Lung (tissue), 12 donors: ENCODE results near the gene C5AR1. TPM values are rescaled to one million over a fixed set of nuclear protein-coding genes. Genes with fewer than 3 reads are reported as not detected.
"Not testable (repeated sequence)": the region's sequence is repeated elsewhere in the genome, so short reads cannot be mapped to it uniquely, and the experiment has no call there.

Experiments used
- ATAC-seq: fragments of 200-7000 bp; cut with Tn5 transposase; one replicate; pipeline ENCODE4 v1.9.1; 2020; ENCODE audit warnings: moderate number of reproducible peaks; ENCODE audit not compliant: insufficient read depth, low FRiP score
- DNase-seq, 3 donors: peaks; one replicate each; pipeline ENCODE4 v3.0.0-alpha.2; 2013 to 2017
- H3K27ac ChIP-seq, 2 donors: one replicate each; pipeline ENCODE4 v1.5.1; 2013; ENCODE audit warnings: mild to moderate bottlenecking in 2 of 2, moderate library complexity in 2 of 2, control low read depth in 1 of 2, inconsistent platforms in 1 of 2, low read depth in 1 of 2, low read length in 1 of 2
- H3K27me3 ChIP-seq, 3 donors: one replicate each; pipeline ENCODE4 v1.5.1; 2013; ENCODE audit warnings: low read length in 2 of 3; ENCODE audit not compliant: control insufficient read depth in 3 of 3, insufficient read depth in 3 of 3
- H3K36me3 ChIP-seq, 4 donors: one replicate each; pipeline ENCODE4 v1.5.1; 2013; ENCODE audit warnings: low read length in 4 of 4, mild to moderate bottlenecking in 1 of 4, moderate library complexity in 1 of 4; ENCODE audit not compliant: control insufficient read depth in 4 of 4, insufficient read depth in 4 of 4
- H3K4me1 ChIP-seq, 5 donors: one replicate each; pipeline ENCODE4 v1.5.1; 2013; ENCODE audit warnings: low read length in 5 of 5, mild to moderate bottlenecking in 2 of 5, moderate library complexity in 1 of 5; ENCODE audit not compliant: control insufficient read depth in 5 of 5, insufficient read depth in 5 of 5
- H3K4me3 ChIP-seq: one replicate; pipeline ENCODE4 v1.5.1; 2013; ENCODE audit warnings: mild to moderate bottlenecking, control low read depth, moderate library complexity
- H3K9ac ChIP-seq, 2 donors: one replicate each; pipeline ENCODE4 v1.5.1; 2013; ENCODE audit warnings: low read length in 2 of 2, control low read depth in 1 of 2; ENCODE audit not compliant: insufficient read depth in 1 of 2
- H3K9me3 ChIP-seq, 4 donors: one replicate each; pipeline ENCODE4 v1.5.1; 2013; ENCODE audit warnings: low read length in 3 of 4, mild to moderate bottlenecking in 1 of 4, moderate library complexity in 1 of 4; ENCODE audit not compliant: control insufficient read depth in 4 of 4, insufficient read depth in 3 of 4
- CTCF ChIP-seq: IDR thresholded peaks from 2 replicates; pipeline ENCODE4 v1.5.1; 2012; ENCODE audit warnings: mild to moderate bottlenecking; ENCODE audit errors: control extremely low read depth, extremely low read depth
- WGBS, 2 donors: extraction: QIAGEN DNeasy Blood & Tissue Kit; methylation state at CpG; one replicate each; pipeline ENCODE4 v1.1.7; 2013; 5-methylcytosine and 5-hydroxymethylcytosine counted together
- polyA plus RNA-seq, 2 donors: library from polyadenylated mRNA; stranded (reverse); fragments of 200-250 nt; gene quantifications; one replicate each; pipeline ENCODE4 v1.2.1, GENCODE V29; 2013
- total RNA-seq, 2 donors: library from RNA; depleted of rRNA in 1 of 2; stranded (reverse); fragments of >200 nt in 1 of 2; gene quantifications; one replicate each; pipeline ENCODE4 v1.2.1, GENCODE V29; 2014 to 2021
- donor health status: control.
- donor health status: control.
- donor health status: Bipolar disorder and iron deficiency.
- donor health status: healthy.
- donor health status: DM: yes; HTN: yes; CAD: no.

C5AR1 gene
- total and polyA plus RNA-seq, 4 donors, result 9.4 to 156 (median 45.4) TPM

- no peak overlapping the region for H3K4me3 ChIP-seq
- no peak overlapping the region for H3K9ac ChIP-seq
- ATAC-seq (no peak), DNase-seq (peak in 2 of 3 donors; percentile 70 to 78)
- no peaks in the 10 kb centered on the region for H3K36me3 ChIP-seq
- H3K4me1 ChIP-seq, result no peaks in the 10 kb centered on the region
- TF ChIP-seq CTCF, result peak; percentile 87
- no peak overlapping the region for H3K27ac ChIP-seq
- H3K27me3 ChIP-seq, result no peaks in the 10 kb centered on the region
- H3K9me3 ChIP-seq, result no peaks in the 10 kb centered on the region
- WGBS, 2 donors, result 30 to 36% methylated on average over 9 of the region's 9 CpGs
Measured at GRCh38 chr19:47284324-47284899, 25.2 kb upstream of the C5AR1 start.

GRCh38 chr19:47296036-47296435 is 13.6 kb upstream of the C5AR1 start:
- 20 to 24% methylated on average over 12 of the region's 12 CpGs for WGBS, 2 donors
- Histone ChIP-seq H3K4me3 (no peak overlapping the region), H3K27ac (no peak overlapping the region), H3K9ac (no peak overlapping the region), H3K4me1 (no peaks in the 10 kb centered on the region), H3K27me3 (no peaks in the 10 kb centered on the region), H3K36me3 (no peaks in the 10 kb centered on the region), H3K9me3 (no peaks in the 10 kb centered on the region)
- ATAC-seq (no peak), DNase-seq (peak; percentile 63 to 76 (median 71))
- peak; percentile 72 for TF ChIP-seq CTCF

GRCh38 chr19:47300867-47301266 is 8.8 kb upstream of the C5AR1 start:
- H3K27ac ChIP-seq, H3K36me3 ChIP-seq, H3K4me3 ChIP-seq, ATAC-seq, DNase-seq, H3K4me1 ChIP-seq, H3K27me3 ChIP-seq, H3K9ac ChIP-seq, H3K9me3 ChIP-seq: not testable (repeated sequence)
- 92 to 93% methylated on average over 14 of the region's 14 CpGs for WGBS, 2 donors

- TF ChIP-seq CTCF, result no peak
- H3K9ac ChIP-seq, result no peak overlapping the region
- H3K4me1 ChIP-seq, result no peaks in the 10 kb centered on the region
- DNase-seq (no peak), ATAC-seq (no peak)
- no peak overlapping the region for H3K27ac ChIP-seq
- 41 to 80% methylated on average over 10 of the region's 10 CpGs for WGBS, 2 donors
- peaks cover 0 to 3% (median 0%) of the 10 kb centered on the region in 3 donors for H3K27me3 ChIP-seq
- H3K36me3 ChIP-seq, result no peaks in the 10 kb centered on the region
- no peaks in the 10 kb centered on the region for H3K9me3 ChIP-seq
- no peak overlapping the region for H3K4me3 ChIP-seq
Measured at GRCh38 chr19:47302249-47302648, 7.4 kb upstream of the C5AR1 start.
